ENCODE measurements around the gene RARS2.

- no peak for TF ChIP-seq CTCF (IDR thresholded peaks at IDR 0.05 in 4 of 5, conservative IDR thresholded peaks at IDR 0.05 in 1 of 5)
- no peak for TF ChIP-seq POLR2A (IDR thresholded peaks at IDR 0.05)
Measured at GRCh38 chr6:87590990-87591389, 1.2 kb upstream of the RARS2 start.

All from gastrocnemius medialis (tissue), 4 donors.